ENCODE results near the gene MAP1B.
"Not testable (repeated sequence)": the region's sequence is repeated elsewhere in the genome, so short reads cannot be mapped to it uniquely, and the experiment has no call there.

MAP1B gene

DNA sequence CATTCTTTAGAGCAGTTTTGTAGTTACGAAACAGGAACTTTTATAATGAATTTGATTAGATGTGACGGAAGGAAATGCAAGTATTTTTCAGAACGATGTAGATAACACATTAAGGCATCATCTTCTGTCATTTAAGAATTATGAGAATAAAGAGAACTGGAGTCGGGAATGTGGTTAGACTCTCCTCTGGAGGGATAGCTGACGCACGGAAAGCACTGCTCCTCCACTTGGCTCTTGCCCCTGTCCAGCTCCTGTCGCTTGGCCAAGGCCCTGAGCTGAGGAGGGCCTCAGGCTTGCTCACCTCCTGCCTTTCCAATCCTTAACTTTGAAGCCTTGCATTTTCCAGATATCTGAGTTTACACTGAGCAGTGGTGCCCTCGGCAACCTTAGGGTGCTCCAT is 60.5 kb downstream of the MAP1B start:
- no peak for TF ChIP-seq CTCF (IDR thresholded peaks at IDR 0.05; ENCODE audit: insufficient read depth, missing control alignments)
- FAIRE-seq = no peak
- no peak for DNase-seq (ENCODE audit: insufficient read length, low spot score)

- no peak for DNase-seq (ENCODE audit: insufficient read length, low spot score)
- no peak for TF ChIP-seq CTCF (IDR thresholded peaks at IDR 0.05; ENCODE audit: insufficient read depth, missing control alignments)
- FAIRE-seq = no peak
Observed at GRCh38 chr5:72170101-72170500, 62.8 kb downstream of the MAP1B start.

GRCh38 chr5:72171181-72171580 is 63.9 kb downstream of the MAP1B start:
- FAIRE-seq; DNase-seq (ENCODE audit: insufficient read length, low spot score): not testable (repeated sequence)

DNA sequence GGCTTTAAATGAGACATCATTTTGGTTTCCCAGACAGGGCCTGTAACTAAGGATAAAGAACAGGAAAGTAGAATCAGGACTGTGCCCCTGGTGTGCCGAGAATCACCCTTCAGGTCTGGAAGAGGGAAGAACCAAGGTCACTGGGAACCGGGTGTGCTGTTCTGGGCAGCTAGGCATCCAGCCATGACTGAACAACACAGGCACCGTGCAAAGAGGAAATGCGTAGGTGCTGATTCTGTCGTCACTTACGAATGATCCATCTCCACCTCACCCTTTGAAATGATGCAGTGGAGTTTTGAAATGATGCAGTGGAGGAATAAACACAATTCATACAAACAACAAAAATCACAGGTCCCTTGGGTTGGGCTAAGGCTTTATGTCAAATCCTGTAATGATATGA is 64.4 kb downstream of the MAP1B start:
- no peak for FAIRE-seq
- no peak for TF ChIP-seq CTCF (IDR thresholded peaks at IDR 0.05; ENCODE audit: insufficient read depth, missing control alignments)
- DNase-seq (ENCODE audit: insufficient read length, low spot score) = no peak

DNA sequence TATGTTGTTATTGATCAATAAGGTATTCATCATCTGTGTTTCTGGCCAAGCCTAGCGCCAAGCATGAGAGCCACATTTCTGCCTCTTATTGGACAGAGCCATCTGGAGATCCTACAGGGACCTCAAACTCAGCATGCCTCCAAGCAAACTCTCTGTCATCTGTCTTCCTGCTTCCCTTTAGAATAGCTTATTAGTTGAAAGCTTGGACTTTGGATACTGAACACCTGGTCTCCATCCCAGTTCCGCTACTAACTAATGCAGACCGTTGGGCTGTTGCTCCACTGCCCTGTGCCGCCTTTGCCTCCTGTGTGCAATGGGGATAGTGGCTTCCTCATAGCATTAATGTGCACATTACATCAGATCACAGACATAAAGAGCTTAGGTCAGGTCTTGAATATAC is 65.5 kb downstream of the MAP1B start:
- TF ChIP-seq CTCF (IDR thresholded peaks at IDR 0.05; ENCODE audit: insufficient read depth, missing control alignments) = no peak
- FAIRE-seq (no peak), DNase-seq (ENCODE audit: insufficient read length, low spot score) (no peak)

DNA sequence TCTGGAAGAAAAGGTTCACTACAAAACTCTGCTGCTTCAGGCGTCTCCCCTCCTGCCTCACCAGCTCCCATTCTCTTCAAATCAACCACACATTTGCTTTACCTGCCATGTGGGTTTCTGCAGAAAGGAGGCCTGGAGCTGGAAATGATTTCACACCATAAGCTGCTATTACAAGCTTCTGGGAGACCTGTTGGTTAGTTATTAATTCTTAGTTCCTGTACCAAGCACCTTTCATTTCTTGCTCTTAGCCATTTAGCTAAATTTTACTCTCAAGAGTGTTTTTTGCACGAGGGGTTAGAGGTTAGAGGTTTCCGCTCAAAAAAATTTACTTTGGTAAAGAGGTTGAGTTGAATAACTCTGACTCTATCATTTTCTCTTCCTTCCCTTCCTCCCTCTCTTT is 70.3 kb downstream of the MAP1B start:
- no peak for TF ChIP-seq CTCF (IDR thresholded peaks at IDR 0.05; ENCODE audit: insufficient read depth, missing control alignments)
- DNase-seq (ENCODE audit: insufficient read length, low spot score) = no peak
- FAIRE-seq = no peak

DNA sequence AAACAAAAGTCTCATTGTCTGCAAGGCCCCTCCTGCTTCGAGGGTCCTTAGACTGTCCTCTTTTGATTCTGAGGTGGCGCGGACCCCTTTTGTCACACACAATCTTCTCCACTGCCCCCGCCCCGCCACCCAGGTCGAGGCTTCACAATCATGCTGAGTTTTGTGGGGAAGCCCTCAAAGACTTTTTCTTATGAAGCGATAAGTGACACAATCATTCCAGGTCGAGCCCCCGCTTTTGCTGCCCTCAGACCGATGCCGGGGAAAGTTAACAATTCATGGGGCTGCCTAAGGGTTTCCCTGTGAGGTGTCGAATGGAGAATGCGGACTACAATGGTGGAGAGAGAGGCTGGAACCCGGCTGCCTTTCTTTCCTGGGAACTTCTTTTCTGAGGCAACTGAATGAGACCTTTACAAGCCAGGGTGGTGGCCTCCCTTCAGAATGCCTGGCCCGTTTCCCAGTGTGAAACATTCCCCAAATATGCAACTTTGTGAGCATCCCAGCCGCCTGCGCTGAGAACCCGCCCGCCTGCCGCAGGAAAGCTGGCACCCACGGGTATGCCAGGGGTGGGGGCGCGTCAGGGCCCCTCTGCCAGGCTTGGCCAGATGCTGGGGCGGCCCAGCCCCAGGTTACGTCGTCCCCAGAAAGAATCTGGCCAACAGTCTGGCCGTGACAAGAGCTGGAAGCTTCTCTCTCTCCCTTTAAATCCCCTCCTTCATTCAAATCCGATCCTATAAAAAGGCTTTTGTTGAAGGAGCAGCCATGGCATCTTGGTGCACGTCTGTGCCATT is 71.9 kb downstream of the MAP1B start:
- FAIRE-seq = no peak
- DNase-seq (ENCODE audit: insufficient read length, low spot score) = no peak
- no peak for TF ChIP-seq CTCF (IDR thresholded peaks at IDR 0.05; ENCODE audit: insufficient read depth, missing control alignments)

All from D721Med (cell line).